ENCODE results near the gene SLCO3A1.

Gene SLCO3A1

GRCh38 chr15:91861223-91861622 is 7.7 kb downstream of the SLCO3A1 start:
- DNase-seq (ENCODE audit: low read depth in 2 of 2) = no peak

- no peak for DNase-seq (ENCODE audit: low read depth in 2 of 2)
Observed at GRCh38 chr15:91862891-91863504, 9.5 kb downstream of the SLCO3A1 start.

- DNase-seq (ENCODE audit: low read depth in 2 of 2) = no peak
Observed at GRCh38 chr15:91863621-91864255, 10.2 kb downstream of the SLCO3A1 start.

- DNase-seq (ENCODE audit: low read depth in 2 of 2) = no peak
Observed at GRCh38 chr15:91864664-91865063, 11.2 kb downstream of the SLCO3A1 start.

- no peak for DNase-seq (ENCODE audit: low read depth in 2 of 2)
Observed at GRCh38 chr15:91865486-91865885, 12.0 kb downstream of the SLCO3A1 start.

GRCh38 chr15:91865950-91866349 is 12.4 kb downstream of the SLCO3A1 start:
- DNase-seq (ENCODE audit: low read depth in 2 of 2) = no peak

- no peak for DNase-seq (ENCODE audit: low read depth in 2 of 2)
Observed at GRCh38 chr15:91866371-91866905, 12.9 kb downstream of the SLCO3A1 start.

- DNase-seq (ENCODE audit: low read depth in 2 of 2) = no peak
Observed at GRCh38 chr15:91866971-91867372, 13.5 kb downstream of the SLCO3A1 start.

GRCh38 chr15:91867581-91868026 is 14.1 kb downstream of the SLCO3A1 start:
- DNase-seq (ENCODE audit: low read depth in 2 of 2) = no peak

GRCh38 chr15:91870876-91871537 is 17.5 kb downstream of the SLCO3A1 start:
- DNase-seq (ENCODE audit: low read depth in 2 of 2) = no peak

GRCh38 chr15:91871837-91872236 is 18.3 kb downstream of the SLCO3A1 start:
- no peak for DNase-seq (ENCODE audit: low read depth in 2 of 2)

- no peak for DNase-seq (ENCODE audit: low read depth in 2 of 2)
Observed at GRCh38 chr15:91872356-91873137, 19.0 kb downstream of the SLCO3A1 start.

GRCh38 chr15:91873138-91873536 is 19.6 kb downstream of the SLCO3A1 start:
- DNase-seq (ENCODE audit: low read depth in 2 of 2) = no peak

GRCh38 chr15:91874171-91874570 is 20.7 kb downstream of the SLCO3A1 start:
- no peak for DNase-seq (ENCODE audit: low read depth in 2 of 2)

GRCh38 chr15:91874992-91875660 is 21.6 kb downstream of the SLCO3A1 start:
- DNase-seq (ENCODE audit: low read depth in 2 of 2) = no peak

- DNase-seq (ENCODE audit: low read depth in 2 of 2) = no peak
Observed at GRCh38 chr15:91876187-91876586, 22.7 kb downstream of the SLCO3A1 start.

GRCh38 chr15:91878319-91878870 is 24.9 kb downstream of the SLCO3A1 start:
- DNase-seq (ENCODE audit: low read depth in 2 of 2) = no peak

GRCh38 chr15:91879158-91879557 is 25.6 kb downstream of the SLCO3A1 start:
- no peak for DNase-seq (ENCODE audit: low read depth in 2 of 2)

- no peak for DNase-seq (ENCODE audit: low read depth in 2 of 2)
Observed at GRCh38 chr15:91880373-91880772, 26.9 kb downstream of the SLCO3A1 start.

- no peak for DNase-seq (ENCODE audit: low read depth in 2 of 2)
Observed at GRCh38 chr15:91881569-91882297, 28.2 kb downstream of the SLCO3A1 start.

Measured in stimulated activated CD8-positive, alpha-beta memory T cell treated with anti-CD3 and anti-CD28 coated beads, Interleukin-2, amount 100 ng/mL, for 1 hour (primary cell).